ENCODE measurements around the gene SLC35F1.

DNA sequence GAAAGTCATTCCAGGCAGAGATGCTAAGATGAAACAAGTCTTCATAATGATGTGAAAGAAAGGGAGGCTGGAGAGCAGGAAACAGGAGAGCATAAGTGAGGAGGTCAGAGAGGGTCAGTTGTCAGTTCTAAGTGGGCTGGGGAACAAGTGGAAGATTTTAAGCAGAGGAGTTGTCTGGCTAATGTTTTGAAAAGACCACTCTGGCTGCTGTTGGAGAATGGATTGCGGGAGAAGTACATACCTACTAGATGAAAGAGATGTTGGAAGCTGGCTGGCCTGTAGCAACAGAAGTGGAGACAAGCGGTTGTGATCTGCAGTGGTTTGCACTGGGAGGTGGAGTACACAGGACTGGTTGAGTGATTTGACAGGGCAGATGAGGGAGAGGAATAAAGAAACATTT lies 10.1 kb downstream of the SLC35F1 start:
- TF ChIP-seq EZH2phosphoT487 (IDR thresholded peaks at IDR 0.05), result no peak
- TF ChIP-seq, protein P1, sequence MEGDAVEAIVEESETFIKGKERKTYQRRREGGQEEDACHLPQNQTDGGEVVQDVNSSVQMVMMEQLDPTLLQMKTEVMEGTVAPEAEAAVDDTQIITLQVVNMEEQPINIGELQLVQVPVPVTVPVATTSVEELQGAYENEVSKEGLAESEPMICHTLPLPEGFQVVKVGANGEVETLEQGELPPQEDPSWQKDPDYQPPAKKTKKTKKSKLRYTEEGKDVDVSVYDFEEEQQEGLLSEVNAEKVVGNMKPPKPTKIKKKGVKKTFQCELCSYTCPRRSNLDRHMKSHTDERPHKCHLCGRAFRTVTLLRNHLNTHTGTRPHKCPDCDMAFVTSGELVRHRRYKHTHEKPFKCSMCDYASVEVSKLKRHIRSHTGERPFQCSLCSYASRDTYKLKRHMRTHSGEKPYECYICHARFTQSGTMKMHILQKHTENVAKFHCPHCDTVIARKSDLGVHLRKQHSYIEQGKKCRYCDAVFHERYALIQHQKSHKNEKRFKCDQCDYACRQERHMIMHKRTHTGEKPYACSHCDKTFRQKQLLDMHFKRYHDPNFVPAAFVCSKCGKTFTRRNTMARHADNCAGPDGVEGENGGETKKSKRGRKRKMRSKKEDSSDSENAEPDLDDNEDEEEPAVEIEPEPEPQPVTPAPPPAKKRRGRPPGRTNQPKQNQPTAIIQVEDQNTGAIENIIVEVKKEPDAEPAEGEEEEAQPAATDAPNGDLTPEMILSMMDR (IDR thresholded peaks at IDR 0.05), result no peak
